Uterine smooth muscle cell (primary cell): ENCODE data around the gene PCSK9. TPM values are rescaled to one million over a fixed set of nuclear protein-coding genes. Genes with fewer than 3 reads are reported as not detected.

Source experiments
- total RNA-seq: library from RNA; depleted of rRNA; stranded (reverse); fragments of >200 nt; gene quantifications from 2 replicates; pipeline ENCODE4 v1.2.3, GENCODE V29; 2014

Gene PCSK9
- 0.11 and 1.1 TPM in 2 replicates for total RNA-seq

GRCh38 chr1:55039342-55040082 is at the start of gene PCSK9:
Gene PCSK9 (plus strand): TSS chr1:55039548. CDS start chr1:55039838, 290 bp downstream.

GRCh38 chr1:54998677-54999076 is 40.7 kb upstream of the PCSK9 start, which contains the start of gene BSND:
Gene BSND (plus strand): TSS chr1:54998933. CDS start chr1:54999187, 254 bp downstream.

Other genes with a start within 250 kb of the PCSK9 start
- not detected in 2 replicates for gene TTC22, start 238.2 kb upstream of the PCSK9 start, total RNA-seq
- gene DHCR24, start 152.4 kb upstream of the PCSK9 start, total RNA-seq = 252 and 282 TPM in 2 replicates
- not detected in 2 replicates for gene TMEM61, start 58.9 kb upstream of the PCSK9 start, total RNA-seq
- not detected in 2 replicates for gene BSND, start 40.6 kb upstream of the PCSK9 start, total RNA-seq
- 43.9 and 57.0 TPM in 2 replicates for gene USP24, start 175.8 kb downstream of the PCSK9 start, total RNA-seq